Neural progenitor cell (in vitro differentiated cells): ENCODE measurements around the gene PRELP. TPM values are rescaled to one million over a fixed set of nuclear protein-coding genes. Genes with fewer than 3 reads are reported as not detected.
"Not testable (repeated sequence)": the region's sequence is repeated elsewhere in the genome, so short reads cannot be mapped to it uniquely, and the experiment has no call there.

Experiments used
- DNase-seq: peaks from one replicate; pipeline ENCODE4 v3.0.0-alpha.2; 2016; ENCODE audit warnings: low spot score
- H2AFZ ChIP-seq: fragments of 200-600 bp; sonication (generic); replicated peaks from 2 replicates; pipeline ENCODE4 v1.6.1; 2016; ENCODE audit warnings: antibody characterized with exemption
- H3F3A ChIP-seq: fragments of 200-600 bp; sonication (generic); 2 replicates; pipeline ENCODE4 v1.6.1; 2016; ENCODE audit warnings: antibody characterized with exemption, low read depth
- H3K27ac ChIP-seq: fragments of 200-600 bp; sonication (generic); 2 replicates; pipeline ENCODE4 v1.5.1; 2016; ENCODE audit warnings: mild to moderate bottlenecking
- H3K27me3 ChIP-seq: fragments of 200-600 bp; sonication (generic); 2 replicates; pipeline ENCODE4 v1.6.1; 2016; ENCODE audit warnings: mild to moderate bottlenecking, moderate library complexity
- H3K36me3 ChIP-seq: fragments of 200-600 bp; sonication (generic); 2 replicates; pipeline ENCODE4 v1.5.1; 2016
- H3K4me1 ChIP-seq: fragments of 200-600 bp; sonication (generic); 2 replicates; pipeline ENCODE4 v1.6.1; 2016; ENCODE audit warnings: mixed run types
- H3K4me2 ChIP-seq: fragments of 200-600 bp; sonication (generic); 2 replicates; pipeline ENCODE4 v1.6.1; 2016
- H3K4me3 ChIP-seq: fragments of 200-600 bp; sonication (generic); 2 replicates; pipeline ENCODE4 v1.5.1; 2016
- H3K79me2 ChIP-seq: fragments of 200-600 bp; sonication (generic); 2 replicates; pipeline ENCODE4 v1.6.1; 2016; ENCODE audit warnings: low read depth
- H3K9ac ChIP-seq: fragments of 200-600 bp; sonication (generic); 2 replicates; pipeline ENCODE4 v1.6.1; 2016
- H3K9me3 ChIP-seq: fragments of 200-600 bp; sonication (generic); 2 replicates; pipeline ENCODE4 v1.5.1; 2016; ENCODE audit warnings: low read depth
- H4K20me1 ChIP-seq: fragments of 200-600 bp; sonication (generic); 2 replicates; pipeline ENCODE4 v1.6.1; 2016; ENCODE audit warnings: low read depth
- H3K27ac Mint-ChIP-seq: 3 replicates; pipeline ENCODE4 v1.8.0; 2021; ENCODE audit warnings: mixed read lengths
- H3K27me3 Mint-ChIP-seq: 2 replicates; pipeline ENCODE4 v1.8.0; 2022; ENCODE audit warnings: low read depth, mild to moderate bottlenecking, inconsistent platforms, moderate library complexity, mixed read lengths; ENCODE audit not compliant: insufficient read depth
- H3K36me3 Mint-ChIP-seq: 3 replicates; pipeline ENCODE4 v1.8.0; 2021; ENCODE audit warnings: mixed read lengths
- H3K4me1 Mint-ChIP-seq: 3 replicates; pipeline ENCODE4 v1.8.0; 2021; ENCODE audit warnings: mixed read lengths
- H3K4me3 Mint-ChIP-seq: 3 replicates; pipeline ENCODE4 v1.8.0; 2021; ENCODE audit warnings: mild to moderate bottlenecking, moderate library complexity, mixed read lengths
- H3K9me3 Mint-ChIP-seq: 3 replicates; pipeline ENCODE4 v1.8.0; 2020; ENCODE audit warnings: mixed read lengths
- CTCF ChIP-seq: fragments of 200-600 bp; sonication (generic); IDR thresholded peaks from 2 replicates; pipeline ENCODE4 v1.5.1; 2017; ENCODE audit warnings: antibody characterized with exemption, mild to moderate bottlenecking
- EZH2 ChIP-seq: fragments of 200-600 bp; sonication (generic); IDR thresholded peaks from 2 replicates; pipeline ENCODE4 v1.6.1; 2017; ENCODE audit warnings: antibody characterized with exemption, mild to moderate bottlenecking, moderate library complexity
- EZH2phosphoT487 ChIP-seq: fragments of 200-600 bp; sonication (generic); IDR thresholded peaks from 2 replicates; pipeline ENCODE4 v1.6.1; 2017; ENCODE audit warnings: antibody characterized with exemption
- total RNA-seq: library from RNA; depleted of rRNA; stranded (reverse); fragments of >200 nt; gene quantifications from 2 replicates; pipeline ENCODE4 v1.2.3, GENCODE V29; 2015; ENCODE audit warnings: low replicate concordance

The PRELP gene
- total RNA-seq, 1 donor from 2014 or later = 0.26 TPM

DNA sequence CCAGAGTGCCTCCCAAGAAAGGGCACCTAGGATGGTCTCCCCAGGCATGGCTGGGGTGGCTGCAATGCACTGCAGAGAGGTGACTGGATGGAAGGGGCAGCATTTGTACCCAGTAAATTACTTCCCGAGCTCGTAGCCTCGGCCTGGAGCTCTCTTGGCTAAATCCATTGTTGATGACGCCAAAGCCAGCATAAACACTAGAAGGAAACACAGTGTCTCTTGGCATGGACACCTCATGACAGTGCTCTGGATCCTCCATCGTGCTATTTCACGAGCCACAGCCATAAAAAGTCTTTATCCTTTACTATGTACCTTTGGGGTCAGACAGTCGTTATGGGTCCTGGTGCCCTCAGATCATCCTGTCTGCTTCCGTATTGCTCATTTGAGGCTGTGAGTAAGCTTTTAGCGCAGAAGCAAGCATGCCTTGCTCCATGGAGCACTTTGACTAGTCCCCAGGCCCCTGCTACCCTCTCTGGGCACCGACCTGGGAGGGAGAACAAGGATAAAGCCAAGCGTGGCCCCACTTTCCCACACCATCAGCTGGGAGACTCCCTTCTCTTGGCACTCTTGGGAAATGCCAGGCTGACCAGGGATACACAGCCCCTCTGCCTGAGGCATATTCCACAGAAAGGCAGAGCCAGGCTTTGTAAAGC is 10.3 kb upstream of the PRELP start:
- Histone ChIP-seq H3K79me2 (no peaks in the 10 kb centered on the region), H3K36me3 (no peaks in the 10 kb centered on the region), H3K9ac (no peak overlapping the region), H4K20me1 (no peaks in the 10 kb centered on the region), H2AFZ (no peak overlapping the region), H3K27me3 (no peaks in the 10 kb centered on the region), H3K4me3 (no peak overlapping the region), H3F3A (peaks cover 6% of the 10 kb centered on the region), H3K9me3 (no peaks in the 10 kb centered on the region), H3K27ac (no peak overlapping the region), H3K4me1 (peaks cover 28% of the 10 kb centered on the region), H3K4me2 (peak overlapping the region; percentile 33)
- Mint-ChIP-seq H3K27ac (peak overlapping the region; percentile 97), H3K9me3 (no peaks in the 10 kb centered on the region), H3K36me3 (no peaks in the 10 kb centered on the region), H3K4me1 (peaks cover 54% of the 10 kb centered on the region), H3K4me3 (no peak overlapping the region), H3K27me3 (peaks cover 3% of the 10 kb centered on the region)
- no peak for TF ChIP-seq EZH2
- TF ChIP-seq EZH2phosphoT487 = no peak
- no peak for TF ChIP-seq CTCF
- no peak for DNase-seq

DNA sequence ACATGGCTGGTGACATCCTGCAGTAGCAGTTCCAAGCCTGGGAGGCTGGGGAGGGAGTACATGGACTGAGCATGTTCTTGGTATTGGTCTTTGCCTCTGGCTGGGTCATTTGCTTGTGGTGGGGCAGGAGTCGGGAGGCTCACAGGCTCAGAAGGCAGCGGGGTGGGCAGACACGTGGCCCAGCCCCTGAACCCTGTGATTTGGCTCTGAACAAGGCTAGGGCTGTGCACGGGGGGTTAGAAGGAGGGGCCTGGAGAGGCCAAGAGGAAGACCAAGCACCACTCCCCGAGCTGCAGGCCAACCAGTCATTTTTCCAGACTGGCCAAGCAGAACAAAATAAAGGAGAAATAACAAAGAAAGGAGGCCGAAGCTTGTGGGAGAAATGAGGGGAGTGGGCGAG is 9.7 kb upstream of the PRELP start:
- no peaks in the 10 kb centered on the region for H4K20me1 ChIP-seq
- no peak overlapping the region for H3K4me3 ChIP-seq
- peaks cover 28% of the 10 kb centered on the region for H3K4me1 ChIP-seq
- H3K27ac Mint-ChIP-seq = peak overlapping the region; percentile 97
- peak overlapping the region; percentile 12 for H2AFZ ChIP-seq
- no peaks in the 10 kb centered on the region for H3K27me3 ChIP-seq
- no peaks in the 10 kb centered on the region for H3K36me3 ChIP-seq
- H3K4me2 ChIP-seq = peak overlapping the region; percentile 33
- H3F3A ChIP-seq = peaks cover 6% of the 10 kb centered on the region
- H3K9me3 Mint-ChIP-seq = no peaks in the 10 kb centered on the region
- H3K9me3 ChIP-seq = no peaks in the 10 kb centered on the region
- no peak for TF ChIP-seq EZH2
- no peak for TF ChIP-seq CTCF
- no peak for TF ChIP-seq EZH2phosphoT487
- no peaks in the 10 kb centered on the region for H3K79me2 ChIP-seq
- H3K27ac ChIP-seq = no peak overlapping the region
- peaks cover 58% of the 10 kb centered on the region for H3K4me1 Mint-ChIP-seq
- DNase-seq = peak; percentile 56
- peaks cover 7% of the 10 kb centered on the region for H3K27me3 Mint-ChIP-seq
- no peaks in the 10 kb centered on the region for H3K36me3 Mint-ChIP-seq
- H3K4me3 Mint-ChIP-seq = peak overlapping the region; percentile 72
- no peak overlapping the region for H3K9ac ChIP-seq

GRCh38 chr1:203466906-203467549 is 8.6 kb upstream of the PRELP start:
- H3K4me1 ChIP-seq = peaks cover 23% of the 10 kb centered on the region
- Mint-ChIP-seq H3K4me3 (peak overlapping the region; percentile 9), H3K27ac (peak overlapping the region; percentile 43)

GRCh38 chr1:203467550-203467921 is 8.1 kb upstream of the PRELP start:
- peaks cover 22% of the 10 kb centered on the region for H3K4me1 ChIP-seq
- H3K79me2 ChIP-seq = no peaks in the 10 kb centered on the region
- TF ChIP-seq EZH2 (no peak), CTCF (no peak), EZH2phosphoT487 (no peak)
- H3F3A ChIP-seq = peaks cover 6% of the 10 kb centered on the region
- H3K4me3 ChIP-seq = no peak overlapping the region
- no peaks in the 10 kb centered on the region for H3K9me3 ChIP-seq
- DNase-seq = no peak
- no peak overlapping the region for H3K4me2 ChIP-seq
- H2AFZ ChIP-seq = no peak overlapping the region
- H3K9ac ChIP-seq = no peak overlapping the region
- Mint-ChIP-seq H3K9me3 (no peaks in the 10 kb centered on the region), H3K27me3 (peaks cover 7% of the 10 kb centered on the region), H3K4me3 (peak overlapping the region; percentile 19), H3K36me3 (no peaks in the 10 kb centered on the region), H3K4me1 (peaks cover 57% of the 10 kb centered on the region), H3K27ac (no peak overlapping the region)
- H3K36me3 ChIP-seq = no peaks in the 10 kb centered on the region
- no peak overlapping the region for H3K27ac ChIP-seq
- no peaks in the 10 kb centered on the region for H3K27me3 ChIP-seq
- no peaks in the 10 kb centered on the region for H4K20me1 ChIP-seq

More at GRCh38 chr1:203466906-203467549, 8.6 kb upstream of the PRELP start:
- H3K27ac ChIP-seq, H3K9me3 Mint-ChIP-seq, H4K20me1 ChIP-seq, H3K27me3 Mint-ChIP-seq, H3K9ac ChIP-seq, H3K36me3 Mint-ChIP-seq, H3K9me3 ChIP-seq, H3K27me3 ChIP-seq, H3F3A ChIP-seq, H3K4me2 ChIP-seq, H3K36me3 ChIP-seq, H3K79me2 ChIP-seq, H2AFZ ChIP-seq, DNase-seq, H3K4me3 ChIP-seq: not testable (repeated sequence)
- peaks cover 53% of the 10 kb centered on the region for H3K4me1 Mint-ChIP-seq
